Ishikawa (cell line): ENCODE measurements around the gene GFRA1.

Experiments
- CEBPB ChIP-seq: IDR thresholded peaks from 2 replicates; pipeline ENCODE4 v1.6.1; 2012
- EGR1 ChIP-seq: IDR thresholded peaks from 2 replicates; pipeline ENCODE4 v1.6.1; 2012
- TAF1 ChIP-seq: IDR thresholded peaks from 2 replicates; pipeline ENCODE4 v1.6.1; 2012; ENCODE audit warnings: low read depth, mild to moderate bottlenecking
- TEAD4 ChIP-seq: IDR thresholded peaks from 2 replicates; pipeline ENCODE4 v1.6.1; 2012
- YY1 ChIP-seq: IDR thresholded peaks from 2 replicates; pipeline ENCODE4 v1.6.1; 2012; ENCODE audit warnings: low read depth
- TF ChIP-seq, protein P1 (sequence below): IDR thresholded peaks from 2 replicates; pipeline ENCODE4 v1.6.1; 2012

DNA sequence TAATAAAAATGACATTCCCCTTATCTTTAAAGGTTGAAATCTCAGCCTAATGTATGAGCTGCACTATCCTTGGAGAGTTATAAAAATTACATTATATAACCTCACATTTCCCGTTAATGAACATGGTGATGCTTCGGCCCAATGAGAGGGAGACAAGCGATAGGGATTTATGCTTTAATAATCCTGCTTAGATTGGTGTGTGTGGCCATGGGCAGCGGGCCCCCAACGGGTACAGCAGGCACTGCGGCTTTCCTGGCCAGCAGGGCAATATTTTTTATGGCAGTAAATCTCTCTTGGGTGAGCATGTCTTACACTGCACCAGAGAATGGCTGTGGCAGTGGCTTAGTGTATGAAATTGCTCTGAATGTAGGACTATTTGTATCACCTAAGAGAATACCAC, 246.3 kb downstream of the GFRA1 start:
- TF ChIP-seq, protein P1, sequence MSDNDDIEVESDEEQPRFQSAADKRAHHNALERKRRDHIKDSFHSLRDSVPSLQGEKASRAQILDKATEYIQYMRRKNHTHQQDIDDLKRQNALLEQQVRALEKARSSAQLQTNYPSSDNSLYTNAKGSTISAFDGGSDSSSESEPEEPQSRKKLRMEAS, result no peak
- TF ChIP-seq YY1 (no peak), EGR1 (no peak), CEBPB (no peak), TAF1 (no peak), TEAD4 (no peak)
